Neural progenitor cell (in vitro differentiated cells): Measurements from ENCODE around the gene CELSR2.

Source experiments
- CTCF ChIP-seq: fragments of 200-600 bp; sonication (generic); IDR thresholded peaks from 2 replicates; pipeline ENCODE4 v1.5.1; 2017; ENCODE audit warnings: antibody characterized with exemption, mild to moderate bottlenecking
- EZH2phosphoT487 ChIP-seq: fragments of 200-600 bp; sonication (generic); IDR thresholded peaks from 2 replicates; pipeline ENCODE4 v1.6.1; 2017; ENCODE audit warnings: antibody characterized with exemption

DNA sequence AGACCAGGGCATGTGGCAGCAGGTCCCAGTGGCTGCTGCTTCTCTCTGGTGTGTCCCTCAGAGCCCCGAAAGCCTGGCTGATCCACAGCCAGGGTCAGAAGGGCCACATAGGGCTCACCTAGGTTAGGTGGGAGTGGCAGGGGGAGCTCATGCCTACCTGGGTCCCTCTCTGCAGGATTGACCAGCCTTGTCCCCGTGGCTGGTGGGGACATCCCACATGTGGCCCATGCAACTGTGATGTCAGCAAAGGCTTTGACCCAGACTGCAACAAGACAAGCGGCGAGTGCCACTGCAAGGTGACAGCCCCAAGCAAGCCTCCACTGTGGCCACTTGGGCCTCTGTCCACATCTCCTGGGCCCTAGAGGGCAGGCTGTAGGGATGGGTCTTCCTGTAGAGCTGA, 15.7 kb downstream of the CELSR2 start:
- TF ChIP-seq CTCF, result no peak
- no peak for TF ChIP-seq EZH2phosphoT487
